GM12801 (cell line): ENCODE data around the gene ULK1.

ENCODE experiments used
- CTCF ChIP-seq: IDR thresholded peaks from one replicate; pipeline ENCODE4 v1.5.1; 2011; ENCODE audit warnings: control low read depth; ENCODE audit not compliant: insufficient read length; ENCODE audit errors: extremely low read depth

The ULK1 gene

GRCh38 chr12:131944601-131945251 is 50.3 kb downstream of the ULK1 start:
- no peak for TF ChIP-seq CTCF

- TF ChIP-seq CTCF = no peak
Observed at GRCh38 chr12:131946757-131947156, 52.3 kb downstream of the ULK1 start.

GRCh38 chr12:131947482-131948027 is 53.1 kb downstream of the ULK1 start:
- TF ChIP-seq CTCF = no peak

GRCh38 chr12:131948166-131948712 is 53.8 kb downstream of the ULK1 start:
- TF ChIP-seq CTCF = no peak

- no peak for TF ChIP-seq CTCF
Observed at GRCh38 chr12:131949431-131950181, 55.2 kb downstream of the ULK1 start, which contains the start of gene EP400. EP400 (plus strand) TSS chr12:131949942; CDS start chr12:131960620, 10,678 bp downstream.

- no peak for TF ChIP-seq CTCF
Observed at GRCh38 chr12:131950182-131950913, 55.9 kb downstream of the ULK1 start.

GRCh38 chr12:131959116-131959515 is 64.7 kb downstream of the ULK1 start:
- TF ChIP-seq CTCF = no peak
